DND-41 (cell line): ENCODE measurements around the gene CFAP77.

Experiments used
- ATAC-seq: fragments of 200-7000 bp; cut with Tn5 transposase; 3 replicates; pipeline ENCODE4 v1.9.1; 2021; ENCODE audit warnings: low read depth; ENCODE audit not compliant: insufficient read depth
- DNase-seq: peaks from one replicate; pipeline ENCODE4 v3.0.0-alpha.2; 2020
- H2AFZ ChIP-seq: 2 replicates; pipeline ENCODE4 v1.6.0; 2012; ENCODE audit warnings: low read depth, low read length
- H3K27ac ChIP-seq: 2 replicates; pipeline ENCODE4 v1.5.1; 2012; ENCODE audit warnings: low read length, inconsistent platforms
- H3K27me3 ChIP-seq: fragments of 200-600 bp; sonication (generic); 2 replicates; pipeline ENCODE4 v1.6.0; 2012; ENCODE audit warnings: low read length, mild to moderate bottlenecking, inconsistent platforms; ENCODE audit not compliant: insufficient read depth, poor library complexity
- H3K36me3 ChIP-seq: 2 replicates; pipeline ENCODE4 v1.5.1; 2012; ENCODE audit warnings: low read length, inconsistent platforms; ENCODE audit not compliant: insufficient read depth
- H3K4me1 ChIP-seq: 2 replicates; pipeline ENCODE4 v1.5.1; 2012; ENCODE audit warnings: mild to moderate bottlenecking, low read length; ENCODE audit not compliant: insufficient read depth
- H3K4me2 ChIP-seq: 2 replicates; pipeline ENCODE4 v1.6.0; 2012; ENCODE audit warnings: mild to moderate bottlenecking, moderate library complexity, low read length, inconsistent platforms; ENCODE audit not compliant: insufficient read depth
- H3K4me3 ChIP-seq, 2 experiments: fragments of 200-600 bp in 1 of 2; shearing (Covaris generic) in 1 of 2; 2 replicates each; pipeline ENCODE4 v1.5.1; 2012 to 2016; ENCODE audit warnings: inconsistent platforms in 2 of 2, low read length in 2 of 2, mild to moderate bottlenecking in 2 of 2, low read depth in 1 of 2, moderate library complexity in 1 of 2
- H3K79me2 ChIP-seq: 2 replicates; pipeline ENCODE4 v1.6.0; 2012; ENCODE audit warnings: low read length, inconsistent platforms; ENCODE audit not compliant: insufficient read depth
- H3K9ac ChIP-seq: 2 replicates; pipeline ENCODE4 v1.6.0; 2012; ENCODE audit warnings: low read depth, mild to moderate bottlenecking, inconsistent platforms, low read length, moderate library complexity
- H3K9me3 ChIP-seq: 2 replicates; pipeline ENCODE4 v1.5.1; 2012; ENCODE audit warnings: low read length, moderate library complexity, mild to moderate bottlenecking, inconsistent platforms; ENCODE audit not compliant: insufficient read depth, severe bottlenecking
- H4K20me1 ChIP-seq: 2 replicates; pipeline ENCODE4 v1.6.0; 2012; ENCODE audit warnings: low read length; ENCODE audit not compliant: insufficient read depth
- EZH2 ChIP-seq: IDR thresholded peaks from 3 replicates; pipeline ENCODE4 v1.6.1; 2012; ENCODE audit warnings: borderline replicate concordance, low read depth, mild to moderate bottlenecking, moderate library complexity, low read length, inconsistent platforms; ENCODE audit not compliant: severe bottlenecking
- TF ChIP-seq, protein P1 (sequence below): IDR thresholded peaks from 2 replicates; pipeline ENCODE4 v1.5.1; 2012; ENCODE audit warnings: borderline replicate concordance, low read length, moderate library complexity, mild to moderate bottlenecking; ENCODE audit not compliant: poor library complexity, severe bottlenecking; ENCODE audit errors: extremely low read depth

Gene CFAP77

DNA sequence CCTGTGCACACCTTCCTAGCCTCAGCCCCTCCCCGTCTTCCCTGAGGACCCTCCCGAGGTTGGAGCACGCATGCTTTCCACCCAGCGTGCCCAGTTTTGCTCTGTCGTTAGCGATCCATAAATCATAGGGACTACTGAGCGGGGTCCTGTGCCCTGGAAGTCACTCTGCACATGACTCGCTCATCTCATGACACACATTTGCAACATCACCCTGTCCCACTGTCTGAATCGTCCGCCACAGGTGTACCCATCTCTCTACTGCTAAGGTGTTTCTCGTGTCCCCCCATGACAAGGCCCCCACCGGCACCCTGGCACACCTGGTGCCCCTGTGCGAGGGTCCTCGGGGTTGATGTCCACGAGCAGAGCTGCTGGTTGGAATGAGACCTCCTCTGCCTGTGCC is 103.4 kb downstream of the CFAP77 start:
- TF ChIP-seq EZH2, result no peak
- TF ChIP-seq, protein P1, sequence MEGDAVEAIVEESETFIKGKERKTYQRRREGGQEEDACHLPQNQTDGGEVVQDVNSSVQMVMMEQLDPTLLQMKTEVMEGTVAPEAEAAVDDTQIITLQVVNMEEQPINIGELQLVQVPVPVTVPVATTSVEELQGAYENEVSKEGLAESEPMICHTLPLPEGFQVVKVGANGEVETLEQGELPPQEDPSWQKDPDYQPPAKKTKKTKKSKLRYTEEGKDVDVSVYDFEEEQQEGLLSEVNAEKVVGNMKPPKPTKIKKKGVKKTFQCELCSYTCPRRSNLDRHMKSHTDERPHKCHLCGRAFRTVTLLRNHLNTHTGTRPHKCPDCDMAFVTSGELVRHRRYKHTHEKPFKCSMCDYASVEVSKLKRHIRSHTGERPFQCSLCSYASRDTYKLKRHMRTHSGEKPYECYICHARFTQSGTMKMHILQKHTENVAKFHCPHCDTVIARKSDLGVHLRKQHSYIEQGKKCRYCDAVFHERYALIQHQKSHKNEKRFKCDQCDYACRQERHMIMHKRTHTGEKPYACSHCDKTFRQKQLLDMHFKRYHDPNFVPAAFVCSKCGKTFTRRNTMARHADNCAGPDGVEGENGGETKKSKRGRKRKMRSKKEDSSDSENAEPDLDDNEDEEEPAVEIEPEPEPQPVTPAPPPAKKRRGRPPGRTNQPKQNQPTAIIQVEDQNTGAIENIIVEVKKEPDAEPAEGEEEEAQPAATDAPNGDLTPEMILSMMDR, result no peak
- Histone ChIP-seq H3K27me3 (no peaks in the 10 kb centered on the region), H3K9me3 (no peaks in the 10 kb centered on the region), H3K9ac (no peak overlapping the region), H3K4me1 (no peaks in the 10 kb centered on the region), H4K20me1 (no peaks in the 10 kb centered on the region), H3K27ac (no peak overlapping the region), H3K36me3 (no peaks in the 10 kb centered on the region), H3K4me2 (no peak overlapping the region), H3K79me2 (no peaks in the 10 kb centered on the region), H2AFZ (no peak overlapping the region), H3K4me3 (no peak overlapping the region)
- no peak for DNase-seq
- no peak for ATAC-seq

DNA sequence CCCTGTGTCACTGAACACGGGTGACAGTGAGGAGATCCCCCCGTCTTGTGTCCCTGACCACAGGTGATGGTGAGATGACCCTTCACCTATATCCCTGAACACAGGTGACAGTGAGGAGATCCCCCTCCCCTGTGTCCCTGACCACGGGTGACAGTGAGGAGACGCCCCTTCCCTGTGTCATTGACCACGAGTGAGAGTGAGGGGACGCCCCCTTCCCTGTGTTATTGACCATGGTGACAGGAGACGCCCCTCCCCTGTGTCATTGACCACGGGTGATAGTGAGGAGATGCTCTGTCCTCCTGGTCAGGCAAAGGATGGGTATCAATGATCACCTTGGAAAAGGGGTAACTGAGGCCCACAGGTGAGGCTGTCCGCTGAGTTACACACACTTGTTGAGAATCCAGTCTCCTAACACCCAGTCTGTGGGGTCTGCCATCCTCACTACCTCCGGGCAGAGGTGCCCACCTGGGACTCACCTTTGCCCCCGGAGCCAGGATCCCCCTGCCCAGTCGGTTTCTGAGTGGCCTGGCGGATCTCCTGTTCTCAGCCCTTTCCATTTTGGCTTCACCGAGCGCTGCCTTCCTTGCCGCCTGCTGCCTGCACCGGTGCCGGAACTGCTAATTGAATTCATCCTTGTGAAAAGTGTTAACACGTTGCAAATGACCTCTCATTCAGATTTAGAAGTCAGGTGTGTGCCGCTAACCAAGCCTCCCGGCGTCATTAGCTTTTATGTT is 104.2 kb downstream of the CFAP77 start:
- Histone ChIP-seq H3K27me3 (no peaks in the 10 kb centered on the region), H3K27ac (no peak overlapping the region), H3K4me2 (no peak overlapping the region), H3K4me3 (no peak overlapping the region), H2AFZ (no peak overlapping the region), H3K36me3 (no peaks in the 10 kb centered on the region), H3K4me1 (no peaks in the 10 kb centered on the region), H3K9ac (no peak overlapping the region), H4K20me1 (no peaks in the 10 kb centered on the region), H3K9me3 (no peaks in the 10 kb centered on the region), H3K79me2 (no peaks in the 10 kb centered on the region)
- ATAC-seq (no peak), DNase-seq (no peak)
- no peak for TF ChIP-seq EZH2

DNA sequence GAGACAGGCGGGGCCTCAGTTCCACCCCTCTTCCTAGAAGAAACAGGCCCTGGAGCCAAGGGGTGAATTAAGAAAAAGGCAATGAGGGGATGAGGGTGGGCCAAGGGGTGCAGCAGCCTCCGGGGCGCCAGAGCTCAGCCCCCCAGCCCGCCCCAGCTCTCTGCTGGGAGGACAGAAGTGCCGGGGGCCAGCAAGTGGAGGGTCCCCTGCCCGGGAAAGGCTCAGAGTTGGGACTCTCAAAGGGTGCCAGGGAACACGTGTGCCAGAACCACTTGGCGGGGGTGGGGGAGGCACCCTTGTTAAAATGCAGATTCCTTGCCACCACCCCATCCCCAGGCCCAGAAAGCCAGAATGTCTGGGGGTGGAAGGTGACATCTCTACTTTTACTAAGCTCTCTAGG is 104.8 kb downstream of the CFAP77 start:
- H3K36me3 ChIP-seq, result no peaks in the 10 kb centered on the region
- H3K79me2 ChIP-seq, result no peaks in the 10 kb centered on the region
- H3K4me2 ChIP-seq, result no peak overlapping the region
- H3K4me3 ChIP-seq, result no peak overlapping the region
- no peak overlapping the region for H3K27ac ChIP-seq
- H3K9me3 ChIP-seq, result no peaks in the 10 kb centered on the region
- no peak overlapping the region for H3K9ac ChIP-seq
- DNase-seq, result no peak
- no peak for TF ChIP-seq EZH2
- TF ChIP-seq, protein P1, result no peak
- no peaks in the 10 kb centered on the region for H3K4me1 ChIP-seq
- no peaks in the 10 kb centered on the region for H4K20me1 ChIP-seq
- no peak for ATAC-seq
- no peaks in the 10 kb centered on the region for H3K27me3 ChIP-seq
- H2AFZ ChIP-seq, result no peak overlapping the region

DNA sequence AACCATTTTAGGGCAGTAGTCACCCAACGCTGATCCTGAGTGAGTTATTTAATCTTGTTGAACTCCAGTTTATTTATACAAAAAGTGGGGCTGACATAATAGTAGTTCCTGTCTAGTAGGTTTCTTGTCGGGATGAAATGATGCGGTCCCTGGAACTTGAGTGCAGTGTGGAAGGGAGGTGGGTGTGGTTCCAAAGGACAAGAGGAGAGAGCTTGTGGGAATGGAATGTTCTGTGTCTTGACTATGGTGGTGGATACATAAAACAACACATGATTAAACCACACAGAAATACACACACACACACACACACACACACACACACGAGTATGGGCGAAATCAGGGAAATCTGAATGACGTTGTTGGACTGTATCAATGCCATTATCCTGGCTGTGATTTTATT is 106.3 kb downstream of the CFAP77 start:
- Histone ChIP-seq H3K4me3 (no peak overlapping the region), H3K36me3 (no peaks in the 10 kb centered on the region), H3K79me2 (no peaks in the 10 kb centered on the region), H3K27me3 (no peaks in the 10 kb centered on the region), H2AFZ (no peak overlapping the region), H3K9me3 (no peaks in the 10 kb centered on the region), H3K27ac (no peak overlapping the region), H3K4me1 (no peaks in the 10 kb centered on the region), H3K9ac (no peak overlapping the region), H4K20me1 (no peaks in the 10 kb centered on the region), H3K4me2 (no peak overlapping the region)
- DNase-seq (no peak), ATAC-seq (no peak)
- TF ChIP-seq EZH2, result no peak
- TF ChIP-seq, protein P1, result no peak
